Inferior parietal cortex (tissue), 1 donor: Measurements from ENCODE around the gene TMTC2.
"Not testable (repeated sequence)": the region's sequence is repeated elsewhere in the genome, so short reads cannot be mapped to it uniquely, and the experiment has no call there.

ENCODE experiments used
- DNase-seq: peaks from one replicate; pipeline ENCODE4 v3.0.0-alpha.2; 2016; ENCODE audit errors: extremely low spot score

Gene TMTC2

GRCh38 chr12:82841487-82841904, 154.8 kb downstream of the TMTC2 start:
- DNase-seq: no peak

GRCh38 chr12:82842480-82842879, 155.8 kb downstream of the TMTC2 start:
- DNase-seq: no peak

DNA sequence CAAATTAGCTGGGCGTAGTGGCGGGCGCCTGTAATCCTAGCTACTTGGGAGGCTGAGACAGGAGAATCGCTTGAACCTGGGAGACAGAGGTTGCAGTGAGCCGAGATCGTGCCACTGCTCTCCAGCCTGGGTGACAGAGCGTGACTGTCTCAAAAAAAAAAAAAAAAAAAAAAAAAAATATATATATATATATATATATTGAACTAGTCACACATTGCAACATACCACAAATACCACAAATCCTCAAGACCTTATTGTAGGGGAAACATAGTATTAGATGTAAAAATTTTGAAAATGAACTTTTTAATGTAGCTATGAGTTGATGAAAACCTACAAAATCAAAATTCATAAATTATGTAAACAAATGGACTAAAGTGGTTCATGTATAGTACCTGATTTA, 158.4 kb downstream of the TMTC2 start:
- DNase-seq: not testable (repeated sequence)

DNA sequence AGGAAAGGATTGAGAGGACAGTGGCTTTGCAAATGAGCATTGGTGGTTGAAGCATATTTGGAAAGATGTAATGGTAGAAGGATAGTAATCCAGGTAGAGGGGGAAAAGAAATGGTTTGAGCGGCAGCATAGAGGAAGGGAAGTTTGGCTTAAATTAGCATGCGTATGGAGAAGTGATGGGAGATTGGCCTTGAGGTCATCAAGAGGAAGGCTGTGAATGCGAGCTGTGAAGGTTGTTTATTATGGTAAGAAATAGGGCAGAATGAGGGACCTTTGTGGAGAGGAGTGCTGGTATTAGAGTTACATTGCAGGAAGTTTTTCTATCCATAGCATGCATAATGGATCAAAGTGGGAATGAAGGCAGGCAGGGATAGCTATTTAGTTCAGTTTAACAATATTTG, 162.1 kb downstream of the TMTC2 start:
- no peak for DNase-seq

GRCh38 chr12:82852529-82852928, 165.8 kb downstream of the TMTC2 start:
- DNase-seq: no peak

GRCh38 chr12:82855872-82856271, 169.2 kb downstream of the TMTC2 start:
- DNase-seq: no peak

GRCh38 chr12:82857276-82857675, 170.6 kb downstream of the TMTC2 start:
- no peak for DNase-seq

- no peak for DNase-seq
Observed at GRCh38 chr12:82857911-82858533, 171.3 kb downstream of the TMTC2 start.

DNA sequence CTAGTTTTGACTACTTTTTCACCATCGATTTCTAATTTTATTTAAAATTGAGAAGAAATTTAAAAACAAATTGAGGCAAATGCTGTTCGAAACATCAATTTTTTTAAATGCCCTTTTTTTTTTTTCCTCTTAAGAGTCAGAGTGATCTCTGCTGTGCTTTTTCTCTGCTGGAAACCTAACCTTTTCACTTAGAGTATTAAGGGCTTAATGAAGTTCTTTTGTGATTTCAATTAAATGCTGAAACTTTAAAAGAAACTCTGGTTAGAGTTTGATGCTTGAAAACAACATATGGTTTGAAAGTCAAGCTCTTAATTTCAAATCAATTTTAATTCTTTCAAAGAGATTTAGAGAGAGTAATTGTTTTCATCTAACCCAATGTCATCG, 171.8 kb downstream of the TMTC2 start:
- no peak for DNase-seq

- DNase-seq: no peak
Observed at GRCh38 chr12:82862069-82862841, 175.5 kb downstream of the TMTC2 start.

DNA sequence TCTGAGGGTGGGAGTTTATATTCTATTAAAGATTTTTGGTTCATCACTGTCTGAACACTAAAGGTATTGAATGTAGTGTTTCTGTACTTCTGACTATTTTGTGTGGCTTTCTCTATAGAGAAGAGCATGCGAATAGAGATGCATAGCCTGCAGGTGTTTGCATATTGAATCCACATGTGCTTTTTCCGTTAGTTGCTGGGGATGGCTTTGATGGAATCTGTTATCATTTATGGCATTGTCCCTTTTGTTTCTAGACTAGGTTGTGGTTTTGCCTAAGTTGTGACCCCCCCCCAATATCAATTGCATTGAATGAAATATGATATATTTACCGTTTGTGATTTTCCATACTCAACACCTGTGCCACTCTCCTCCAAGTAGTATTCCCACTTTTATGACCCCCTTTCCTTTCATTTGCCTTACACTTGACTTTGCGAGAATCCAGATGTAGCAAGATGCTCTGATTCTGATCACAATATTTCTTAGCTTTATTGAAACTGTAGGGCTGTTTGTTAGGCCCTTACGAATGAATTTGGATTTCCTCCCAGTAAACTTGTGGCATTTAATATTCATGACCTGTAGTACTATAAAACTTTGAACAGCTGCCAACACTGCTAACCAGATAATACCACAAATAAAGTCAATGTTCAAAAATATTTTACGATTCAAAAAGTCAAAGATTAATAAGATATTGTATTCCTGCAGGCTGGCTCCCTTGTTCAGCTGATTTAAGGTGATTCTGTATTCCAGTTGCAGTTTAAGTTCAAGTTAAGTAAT, 176.4 kb downstream of the TMTC2 start:
- DNase-seq: no peak

GRCh38 chr12:82866227-82866775, 179.6 kb downstream of the TMTC2 start:
- DNase-seq: no peak

GRCh38 chr12:82866946-82867345, 180.2 kb downstream of the TMTC2 start:
- no peak for DNase-seq

DNA sequence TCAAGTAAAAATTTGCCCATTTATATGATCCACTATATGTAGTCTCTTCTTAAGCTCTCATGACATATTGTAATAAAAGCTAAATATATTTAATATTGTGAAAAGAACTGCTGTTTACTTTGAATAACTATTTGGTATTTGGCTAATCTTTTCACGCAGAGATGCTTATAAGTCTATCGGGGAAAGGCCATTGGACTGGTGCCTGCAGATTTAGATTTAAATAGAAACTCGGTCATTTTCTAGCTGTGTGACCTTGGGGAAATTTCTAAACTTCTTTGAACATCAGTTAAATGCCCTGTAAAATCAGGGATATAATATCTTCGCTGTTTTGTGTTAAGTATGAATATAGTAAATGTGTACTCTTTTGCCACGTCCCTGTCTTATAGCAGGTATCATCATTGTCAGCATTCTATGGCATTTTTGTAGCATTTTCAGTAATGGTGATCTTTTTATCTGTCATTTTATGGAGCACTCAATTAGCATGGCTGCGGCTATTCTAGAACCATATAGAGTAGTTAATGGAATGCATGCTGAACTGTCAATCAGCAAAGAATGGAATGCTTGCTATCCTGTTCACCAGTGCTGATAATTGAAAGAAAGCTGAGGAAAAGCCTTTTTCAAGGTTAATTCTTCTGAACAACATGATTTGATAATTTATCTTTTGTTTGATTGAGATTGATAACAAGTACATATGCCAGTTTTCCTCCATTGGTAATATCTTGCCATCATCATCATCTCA, 181.2 kb downstream of the TMTC2 start:
- DNase-seq: no peak

- DNase-seq: no peak
Observed at GRCh38 chr12:82870771-82871377, 184.2 kb downstream of the TMTC2 start.

DNA sequence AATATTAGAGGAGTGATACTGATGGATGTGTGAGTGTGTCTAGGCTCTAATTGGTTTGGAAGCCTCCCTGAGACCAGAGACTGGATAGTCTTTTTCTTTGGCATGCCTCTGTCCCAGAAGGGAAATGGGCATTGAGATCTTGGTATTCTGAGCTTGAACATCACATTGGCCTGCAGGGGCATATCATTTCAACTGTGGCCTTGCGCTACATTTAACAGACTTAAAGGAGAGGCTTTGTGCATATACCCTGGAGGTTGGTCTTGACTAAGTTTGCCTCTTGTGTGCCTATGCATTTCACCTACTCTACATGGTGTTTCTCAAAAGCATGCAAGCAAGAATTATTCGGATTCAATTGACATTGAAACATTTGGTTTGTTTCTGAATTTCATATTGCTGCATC, 185.4 kb downstream of the TMTC2 start:
- DNase-seq: no peak

DNA sequence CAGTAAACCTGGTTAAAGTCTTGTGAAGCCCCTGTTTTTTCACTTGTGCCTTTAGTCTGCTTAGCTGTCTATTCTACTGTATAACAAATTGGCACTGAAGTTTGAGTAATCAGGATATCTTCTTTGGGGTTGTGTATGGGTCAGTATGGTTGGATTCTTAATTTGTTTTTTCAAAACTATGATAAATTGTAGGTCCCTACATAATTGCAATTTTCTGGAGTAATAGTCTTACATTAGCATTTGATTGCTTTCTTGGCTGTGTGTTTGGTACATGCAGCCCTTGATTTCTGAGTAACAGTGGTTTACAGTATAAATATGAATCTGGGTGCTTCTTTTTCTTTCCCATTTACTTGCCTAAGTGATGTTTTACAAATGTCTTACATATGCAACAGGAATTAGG, 186.6 kb downstream of the TMTC2 start:
- no peak for DNase-seq

DNA sequence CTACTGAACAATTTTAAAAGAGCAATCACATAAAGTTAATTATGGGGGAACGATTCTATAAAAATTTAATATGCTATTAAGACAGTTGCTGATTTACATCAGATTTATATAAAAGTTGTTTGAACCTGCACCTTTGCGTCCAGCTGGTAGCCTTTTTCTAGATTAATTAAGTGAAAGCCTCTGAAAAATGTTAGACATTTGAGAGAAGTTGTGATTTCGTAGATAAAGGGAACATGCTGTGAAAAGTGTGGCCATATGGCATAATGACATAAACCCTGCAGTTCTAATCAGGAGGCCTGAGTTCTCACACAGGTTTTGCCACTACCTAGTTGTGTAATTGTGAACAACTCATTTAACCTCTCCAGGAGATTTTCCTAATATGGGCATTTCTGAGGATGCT, 187.2 kb downstream of the TMTC2 start:
- no peak for DNase-seq

DNA sequence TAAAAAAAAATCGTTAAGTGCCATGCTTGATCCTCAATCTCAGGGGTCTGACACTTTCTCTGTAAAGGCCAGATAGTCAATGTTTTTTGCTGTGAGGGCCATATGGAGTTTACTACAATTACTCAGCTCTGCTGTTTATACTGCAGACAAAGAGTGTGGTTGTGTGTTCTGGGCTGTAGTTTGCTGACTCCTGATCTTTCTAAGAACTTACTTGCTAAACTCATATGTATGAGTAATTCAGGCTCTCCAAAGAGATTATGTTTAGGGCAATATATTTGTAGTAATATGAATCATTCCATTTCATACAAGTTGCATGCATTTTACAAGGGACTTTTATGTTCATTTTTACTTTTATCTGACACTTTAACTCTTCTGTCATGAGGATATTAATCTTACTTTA, 188.2 kb downstream of the TMTC2 start:
- DNase-seq: no peak

DNA sequence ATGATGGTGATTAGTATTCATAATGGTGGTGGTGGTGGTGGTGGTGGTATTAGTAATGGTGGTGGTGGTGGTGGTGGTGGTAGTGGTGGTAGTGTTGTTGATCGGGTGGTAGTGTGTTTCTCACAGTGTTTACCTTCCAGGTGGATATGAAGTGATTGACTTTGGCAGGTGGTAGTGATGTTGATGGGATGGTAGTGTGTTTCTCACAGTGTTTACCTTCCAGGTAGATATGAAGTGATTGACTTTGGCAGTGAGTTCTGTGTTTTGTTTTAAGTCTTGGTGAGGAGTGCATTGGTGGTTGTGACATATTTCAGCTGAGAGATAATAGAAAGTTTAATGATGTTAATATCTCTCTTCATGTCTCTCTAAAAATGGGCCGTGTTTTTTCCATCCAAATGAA, 189.4 kb downstream of the TMTC2 start:
- no peak for DNase-seq

DNA sequence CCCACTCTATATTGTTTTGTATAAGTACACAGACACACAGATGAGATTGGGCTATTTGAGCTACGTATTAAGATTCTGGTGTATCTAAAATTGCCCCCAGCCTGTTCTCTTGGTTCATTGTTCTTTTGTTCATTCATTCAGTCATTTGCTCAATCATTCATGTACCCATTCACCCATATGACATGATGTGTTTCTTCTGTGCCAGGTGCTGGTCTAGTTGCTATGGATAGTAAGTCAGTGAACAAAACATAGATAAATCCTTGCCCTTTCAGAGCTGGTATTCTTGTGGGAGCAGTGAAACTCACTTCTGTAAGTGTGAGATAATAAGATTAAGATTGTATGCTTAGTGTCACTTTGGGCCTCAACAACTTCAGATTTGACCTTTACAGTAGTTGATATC, 191.3 kb downstream of the TMTC2 start:
- DNase-seq: no peak
